COLO829 (cell line): ENCODE data around the gene SVOPL.

Source experiments
- DNase-seq: peaks from one replicate; pipeline ENCODE4 v3.0.0; 2012; ENCODE audit warnings: low spot score

SVOPL gene

GRCh38 chr7:138661069-138661635 is 40.0 kb downstream of the SVOPL start:
- no peak for DNase-seq

DNA sequence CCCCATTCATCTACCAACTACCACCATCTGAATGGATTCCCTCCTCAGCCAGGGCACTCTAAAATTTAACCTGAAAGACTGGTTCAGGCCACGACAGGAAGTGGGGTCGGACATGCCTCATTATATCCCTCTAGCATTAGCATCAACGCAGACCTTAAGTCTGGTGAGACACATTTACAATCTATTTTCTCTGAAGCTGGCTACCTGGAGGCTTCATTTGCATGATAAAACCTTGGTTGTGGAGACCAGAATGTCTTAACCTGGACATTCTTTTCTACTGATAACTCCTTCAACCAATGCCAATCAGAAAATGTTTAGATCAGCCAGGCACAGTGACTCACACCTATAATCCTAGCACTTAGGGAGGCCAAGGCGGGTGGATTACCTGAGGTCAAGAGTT is 42.3 kb downstream of the SVOPL start:
- DNase-seq: no peak

- no peak for DNase-seq
Measured at GRCh38 chr7:138657854-138658386, 43.2 kb downstream of the SVOPL start.

DNA sequence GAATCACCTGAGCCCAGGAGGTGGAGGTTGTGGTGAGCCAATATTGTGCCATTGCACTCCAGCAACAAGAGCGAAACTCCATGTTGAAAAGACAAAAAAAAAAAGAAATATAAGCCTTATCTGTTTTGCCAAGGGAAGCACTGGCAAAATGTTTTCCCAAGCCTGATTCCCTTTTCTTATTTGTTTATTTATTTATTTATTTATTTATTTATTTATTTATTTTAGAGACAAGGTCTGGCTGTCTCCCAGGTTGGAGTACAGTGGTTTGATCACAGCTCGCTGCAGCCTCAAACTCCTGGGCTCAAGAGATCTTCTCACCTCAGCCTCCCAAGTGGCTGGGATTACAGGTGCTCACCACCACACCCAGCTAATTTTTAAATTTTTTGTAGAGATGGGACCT is 44.2 kb downstream of the SVOPL start:
- no peak for DNase-seq

GRCh38 chr7:138654616-138655015 is 46.5 kb downstream of the SVOPL start:
- DNase-seq: no peak

GRCh38 chr7:138649506-138649905 is 51.7 kb downstream of the SVOPL start:
- no peak for DNase-seq

DNA sequence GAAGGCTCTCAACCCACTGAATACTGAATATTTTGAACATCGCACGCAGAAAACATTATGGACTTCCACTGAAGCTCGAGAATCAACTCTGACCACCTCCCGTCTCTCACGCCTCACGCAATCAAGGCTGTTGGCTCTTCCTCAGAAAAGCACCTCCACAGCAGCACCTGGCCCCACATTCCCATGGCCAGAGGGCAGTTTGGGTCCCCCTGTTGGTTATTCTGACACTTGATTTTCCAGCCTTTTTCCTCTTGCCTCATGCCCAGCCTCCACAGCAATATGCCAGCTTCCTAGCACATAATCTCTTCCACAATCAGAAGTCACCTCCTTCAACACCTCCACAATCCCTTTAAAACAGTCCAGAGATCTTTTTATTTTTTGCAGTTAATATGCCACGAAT is 55.9 kb downstream of the SVOPL start:
- DNase-seq: no peak

GRCh38 chr7:138632826-138633602 is 68.1 kb downstream of the SVOPL start:
- DNase-seq: no peak

DNA sequence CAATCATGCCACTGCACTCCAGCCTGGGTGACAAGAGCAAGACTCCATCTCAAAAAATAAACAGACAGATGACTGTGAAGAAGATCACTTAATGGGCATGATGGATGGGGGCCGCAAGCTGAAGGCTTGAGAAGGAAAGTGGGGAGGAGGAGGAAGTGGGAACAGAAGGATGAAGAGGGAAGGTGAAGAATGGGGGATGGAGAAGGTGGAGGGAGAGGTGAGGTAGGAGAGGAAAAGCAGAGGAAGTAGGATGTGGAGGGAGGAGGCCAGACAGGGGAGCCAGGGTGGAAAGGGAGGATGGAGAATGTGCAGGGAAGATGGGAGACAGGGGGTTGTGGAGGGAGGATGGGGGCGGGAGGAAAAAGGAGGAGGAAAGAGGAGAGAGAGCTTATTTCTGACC is 68.8 kb downstream of the SVOPL start:
- no peak for DNase-seq

- DNase-seq: no peak
Measured at GRCh38 chr7:138630059-138630610, 71.0 kb downstream of the SVOPL start.

DNA sequence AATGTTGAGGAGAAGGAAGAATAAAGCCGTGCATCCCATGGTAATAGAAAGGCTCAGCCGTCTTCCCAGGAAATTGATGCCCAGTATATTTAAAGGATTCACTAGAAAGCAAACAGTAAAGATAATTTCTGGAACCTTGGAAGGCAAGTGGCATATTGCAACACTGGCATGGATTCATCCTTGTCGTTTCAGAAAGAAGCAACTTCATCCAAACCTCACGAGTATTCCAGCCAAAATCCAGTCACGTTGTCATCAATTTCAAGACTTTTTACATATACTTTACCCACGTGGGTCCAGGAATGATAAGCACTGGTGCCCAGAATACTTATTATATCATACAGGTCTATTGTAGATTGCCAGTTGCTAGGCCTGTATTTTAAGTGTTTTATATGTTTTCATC is 73.8 kb downstream of the SVOPL start:
- no peak for DNase-seq

DNA sequence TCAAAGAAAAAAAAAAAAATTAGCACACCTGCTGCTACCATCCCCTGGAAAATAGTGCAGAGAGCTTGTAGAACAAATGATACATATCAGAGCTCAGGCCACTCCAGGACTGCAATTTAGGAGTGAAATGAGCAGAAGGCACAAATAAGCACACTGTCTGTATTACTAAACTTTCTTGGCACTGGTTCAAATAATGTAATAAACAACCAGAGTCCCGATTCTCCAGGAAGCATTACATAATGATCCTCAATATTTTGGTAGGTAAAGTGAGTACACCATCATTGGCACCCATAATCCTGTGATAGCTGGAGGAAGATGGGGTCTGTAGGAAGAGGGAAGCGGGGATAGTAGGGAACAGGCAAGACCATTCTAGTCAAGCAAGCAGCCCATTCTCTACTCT is 74.3 kb downstream of the SVOPL start:
- DNase-seq: no peak

- DNase-seq: no peak
Measured at GRCh38 chr7:138625849-138626230, 75.3 kb downstream of the SVOPL start.

DNA sequence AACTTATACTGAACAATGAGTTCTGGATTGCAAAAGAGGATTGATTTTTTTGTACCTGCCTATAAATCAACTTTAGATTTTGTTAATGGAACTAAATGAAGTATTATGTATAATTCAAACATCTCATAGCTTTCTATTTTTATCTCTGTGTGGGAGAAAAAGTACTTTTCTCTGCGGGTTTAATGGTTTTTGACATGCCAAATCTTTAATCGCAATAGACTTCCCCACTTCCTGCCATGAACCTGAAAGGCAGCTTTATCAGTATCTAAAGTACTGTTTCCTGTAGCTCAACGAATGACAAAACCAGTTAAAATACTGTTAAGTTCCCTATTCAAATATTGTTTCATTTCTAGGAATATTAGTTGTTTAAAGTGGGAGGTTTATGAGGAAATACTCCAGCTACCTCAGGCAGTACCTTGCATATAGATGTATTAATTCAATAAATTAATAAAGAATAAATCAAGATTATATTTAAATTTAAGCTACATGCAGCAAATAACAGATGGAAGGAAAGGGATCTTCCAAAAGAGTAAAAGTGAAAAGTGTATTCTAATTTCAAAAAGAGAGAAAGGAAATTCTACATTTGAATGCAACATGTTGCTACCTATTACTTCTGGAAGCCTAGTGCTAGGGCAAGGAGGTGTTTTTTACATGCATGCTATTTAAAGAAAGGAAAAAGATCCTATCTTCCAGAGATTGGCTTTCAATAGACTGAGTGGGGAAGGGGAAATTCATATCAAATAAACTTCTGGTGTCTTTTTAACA is 75.9 kb downstream of the SVOPL start:
- no peak for DNase-seq

GRCh38 chr7:138622841-138623240 is 78.3 kb downstream of the SVOPL start:
- DNase-seq: no peak

- DNase-seq: no peak
Measured at GRCh38 chr7:138618933-138619332, 82.2 kb downstream of the SVOPL start.

DNA sequence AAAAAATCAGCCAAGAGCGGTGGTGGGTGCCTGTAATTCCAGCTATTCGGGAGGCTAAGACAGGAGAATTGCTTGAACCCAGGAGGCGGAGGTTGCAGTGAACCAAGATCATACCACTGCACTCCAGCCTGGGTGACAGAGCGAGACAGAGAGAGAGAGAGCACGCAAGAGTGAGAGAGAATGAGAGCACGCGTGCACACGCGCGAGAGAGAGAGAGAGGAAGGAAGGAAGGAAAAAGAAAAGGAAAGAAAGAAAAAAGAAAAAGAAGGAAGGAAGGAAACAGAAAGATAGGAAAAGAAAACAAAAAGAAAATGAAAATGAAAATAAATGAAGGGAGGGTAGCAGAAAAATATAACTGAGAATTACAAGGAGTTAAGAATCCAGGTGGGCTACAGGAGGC is 82.7 kb downstream of the SVOPL start:
- no peak for DNase-seq

DNA sequence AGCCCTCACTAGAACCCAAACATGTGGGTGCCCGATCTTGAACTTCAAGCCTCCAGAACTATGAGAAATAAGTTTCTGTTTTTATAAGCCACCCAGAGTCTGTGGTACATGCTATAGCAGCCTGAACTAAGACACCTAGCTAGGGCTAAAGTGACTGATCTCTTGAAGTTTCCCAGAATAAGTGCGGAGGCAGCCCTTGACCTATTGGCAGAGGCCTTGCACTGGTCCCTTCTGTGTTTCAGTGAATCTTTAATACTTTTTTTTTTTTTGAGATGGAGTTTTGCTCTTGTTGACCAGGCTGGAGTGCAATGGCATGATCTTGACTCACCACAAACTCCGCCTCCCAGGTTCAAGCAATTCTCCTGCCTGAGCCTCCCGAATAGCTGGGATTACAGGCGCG is 85.1 kb downstream of the SVOPL start:
- no peak for DNase-seq

DNA sequence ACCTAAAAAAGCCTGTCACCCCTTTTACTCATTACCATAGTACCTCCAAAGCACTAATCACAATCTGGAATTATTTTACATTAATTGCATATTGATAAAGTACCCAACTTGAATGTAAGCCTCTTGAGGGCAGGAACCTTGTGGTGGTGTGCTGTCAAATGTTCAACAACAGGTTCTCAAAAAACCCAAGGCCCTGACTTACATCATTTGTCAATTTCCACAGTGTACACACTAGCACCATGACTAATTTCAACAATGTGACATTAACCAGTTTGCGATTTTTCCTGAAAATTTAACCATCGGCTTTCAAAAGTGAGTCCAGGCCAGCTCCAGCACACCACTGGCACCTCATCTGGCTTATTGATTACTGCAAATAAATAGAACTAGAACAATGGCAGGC is 87.5 kb downstream of the SVOPL start:
- DNase-seq: no peak

GRCh38 chr7:138610671-138611170 is 90.4 kb downstream of the SVOPL start:
- DNase-seq: no peak

DNA sequence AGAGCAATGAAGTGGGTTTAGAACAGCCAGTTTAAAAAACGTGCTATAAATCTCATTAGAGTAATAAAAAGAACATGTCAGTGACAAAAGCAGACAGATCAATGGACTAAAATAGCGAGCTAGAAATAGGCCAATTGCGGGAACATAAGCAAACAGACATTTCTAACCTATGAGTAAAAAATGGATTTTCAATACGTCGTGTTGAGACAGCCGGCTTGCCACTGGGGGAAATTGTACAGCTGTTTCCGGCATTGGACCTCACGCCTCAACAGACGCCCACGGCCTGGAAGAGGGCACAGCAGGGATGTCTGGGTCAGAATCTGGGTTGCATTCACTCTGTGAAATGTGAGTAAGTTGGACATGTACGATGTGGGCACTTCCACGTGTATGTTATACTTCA is 92.9 kb downstream of the SVOPL start:
- DNase-seq: no peak
